Measurements from ENCODE around the gene TAS2R30.

TAS2R30 gene

DNA sequence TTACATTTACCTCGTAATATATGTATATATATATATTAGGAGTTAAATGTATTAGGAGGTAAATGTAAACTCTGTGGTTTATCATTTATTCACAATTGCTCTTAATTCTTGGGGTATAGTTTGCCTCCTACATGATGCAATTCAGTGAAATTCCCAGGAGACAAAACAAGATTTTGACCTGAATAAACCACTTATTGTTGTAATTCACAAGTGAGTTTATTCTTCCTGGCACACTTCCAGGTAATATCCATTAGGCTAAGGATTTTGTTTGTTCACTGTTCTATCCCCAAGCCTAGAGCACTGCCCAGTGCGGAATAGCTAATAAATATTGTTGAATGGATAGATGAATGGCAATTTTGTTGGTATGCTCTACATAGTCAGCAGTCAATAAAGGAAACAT, 39.6 kb upstream of the TAS2R30 start:
- H3K9me3 ChIP-seq (ENCODE audit: insufficient read depth, low read depth, low read length): no peaks in the 10 kb centered on the region
- no peak overlapping the region for H3K4me3 ChIP-seq (ENCODE audit: low read depth, low read length)
- H3K4ac ChIP-seq (ENCODE audit: low read depth, low read length): no peak overlapping the region
- no peak overlapping the region for H3K4me2 ChIP-seq (ENCODE audit: low read length)
- no peak overlapping the region for H4K91ac ChIP-seq (ENCODE audit: low read depth, low read length)
- H4K12ac ChIP-seq (ENCODE audit: low read depth, low read length): no peak overlapping the region
- H3K23ac ChIP-seq (ENCODE audit: low read length): no peak overlapping the region
- peaks cover 5% of the 10 kb centered on the region for H3K79me1 ChIP-seq (ENCODE audit: low read length)
- no CpG with 5 or more reads among the region's 2 CpGs for WGBS (ENCODE audit: extremely low coverage, insufficient coverage, insufficient read length)
- H3K14ac ChIP-seq (ENCODE audit: low read length): no peak overlapping the region
- H3K9ac ChIP-seq (ENCODE audit: low read length): no peak overlapping the region
- H3K27ac ChIP-seq (ENCODE audit: low read depth, low read length): no peak overlapping the region
- H4K8ac ChIP-seq (ENCODE audit: low read depth, low read length): no peak overlapping the region
- H2BK5ac ChIP-seq (ENCODE audit: low read depth, low read length, poor library complexity): no peak overlapping the region
- no peaks in the 10 kb centered on the region for H3K27me3 ChIP-seq (ENCODE audit: insufficient read depth, low read length)
- H3K18ac ChIP-seq (ENCODE audit: low read length): no peak overlapping the region
- DNase-seq: no peak
- H3K4me1 ChIP-seq (ENCODE audit: control insufficient read depth in 1 of 2, insufficient read depth in 2 of 2, low read length in 2 of 2): peaks cover 0 to 7% of the 10 kb centered on the region in 2 experiments
- peaks cover 7% of the 10 kb centered on the region for H3K79me2 ChIP-seq (ENCODE audit: control insufficient read depth, insufficient read depth, low read length, poor library complexity)
- H2AK5ac ChIP-seq (ENCODE audit: low read length): no peak overlapping the region
- no peak overlapping the region for H2BK12ac ChIP-seq (ENCODE audit: low read length)
- H3K36me3 ChIP-seq (ENCODE audit: control insufficient read depth in 1 of 2, insufficient read depth in 2 of 2, low read length in 2 of 2): no peaks in the 10 kb centered on the region
- no peak overlapping the region for H2AFZ ChIP-seq (ENCODE audit: insufficient read depth, low read length, poor library complexity)
- H2BK120ac ChIP-seq (ENCODE audit: insufficient read depth, low read length, poor library complexity): no peak overlapping the region

- H3K36me3 ChIP-seq (ENCODE audit: control insufficient read depth in 1 of 2, insufficient read depth in 2 of 2, low read length in 2 of 2): no peaks in the 10 kb centered on the region
- H2BK5ac ChIP-seq (ENCODE audit: low read depth, low read length, poor library complexity): peak overlapping the region; percentile 73
- H2AK5ac ChIP-seq (ENCODE audit: low read length): no peak overlapping the region
- H3K23ac ChIP-seq (ENCODE audit: low read length): no peak overlapping the region
- peaks cover 7% of the 10 kb centered on the region for H3K79me2 ChIP-seq (ENCODE audit: control insufficient read depth, insufficient read depth, low read length, poor library complexity)
- H3K4me2 ChIP-seq (ENCODE audit: low read length): peak overlapping the region; percentile 58
- peak overlapping the region; percentile 47 for H4K8ac ChIP-seq (ENCODE audit: low read depth, low read length)
- H3K27me3 ChIP-seq (ENCODE audit: insufficient read depth, low read length): no peaks in the 10 kb centered on the region
- H3K18ac ChIP-seq (ENCODE audit: low read length): no peak overlapping the region
- H3K9ac ChIP-seq (ENCODE audit: low read length): no peak overlapping the region
- H4K91ac ChIP-seq (ENCODE audit: low read depth, low read length): peak overlapping the region; percentile 77
- no peak for DNase-seq
- H4K12ac ChIP-seq (ENCODE audit: low read depth, low read length): no peak overlapping the region
- no peaks in the 10 kb centered on the region for H3K9me3 ChIP-seq (ENCODE audit: insufficient read depth, low read depth, low read length)
- H3K4ac ChIP-seq (ENCODE audit: low read depth, low read length): peak overlapping the region; percentile 93
- H3K14ac ChIP-seq (ENCODE audit: low read length): no peak overlapping the region
- H3K4me1 ChIP-seq (ENCODE audit: control insufficient read depth in 1 of 2, insufficient read depth in 2 of 2, low read length in 2 of 2): peaks cover 0 to 5% of the 10 kb centered on the region in 2 experiments
- peak overlapping the region; percentile 66 for H3K27ac ChIP-seq (ENCODE audit: low read depth, low read length)
- no peak overlapping the region for H3K4me3 ChIP-seq (ENCODE audit: low read depth, low read length)
- no CpG with 5 or more reads among the region's 10 CpGs for WGBS (ENCODE audit: extremely low coverage, insufficient coverage, insufficient read length)
- H2AFZ ChIP-seq (ENCODE audit: insufficient read depth, low read length, poor library complexity): no peak overlapping the region
- no peak overlapping the region for H2BK12ac ChIP-seq (ENCODE audit: low read length)
- H3K79me1 ChIP-seq (ENCODE audit: low read length): peaks cover 5% of the 10 kb centered on the region
- no peak overlapping the region for H2BK120ac ChIP-seq (ENCODE audit: insufficient read depth, low read length, poor library complexity)
Measured at GRCh38 chr12:11171969-11172675, 37.7 kb upstream of the TAS2R30 start.

DNA sequence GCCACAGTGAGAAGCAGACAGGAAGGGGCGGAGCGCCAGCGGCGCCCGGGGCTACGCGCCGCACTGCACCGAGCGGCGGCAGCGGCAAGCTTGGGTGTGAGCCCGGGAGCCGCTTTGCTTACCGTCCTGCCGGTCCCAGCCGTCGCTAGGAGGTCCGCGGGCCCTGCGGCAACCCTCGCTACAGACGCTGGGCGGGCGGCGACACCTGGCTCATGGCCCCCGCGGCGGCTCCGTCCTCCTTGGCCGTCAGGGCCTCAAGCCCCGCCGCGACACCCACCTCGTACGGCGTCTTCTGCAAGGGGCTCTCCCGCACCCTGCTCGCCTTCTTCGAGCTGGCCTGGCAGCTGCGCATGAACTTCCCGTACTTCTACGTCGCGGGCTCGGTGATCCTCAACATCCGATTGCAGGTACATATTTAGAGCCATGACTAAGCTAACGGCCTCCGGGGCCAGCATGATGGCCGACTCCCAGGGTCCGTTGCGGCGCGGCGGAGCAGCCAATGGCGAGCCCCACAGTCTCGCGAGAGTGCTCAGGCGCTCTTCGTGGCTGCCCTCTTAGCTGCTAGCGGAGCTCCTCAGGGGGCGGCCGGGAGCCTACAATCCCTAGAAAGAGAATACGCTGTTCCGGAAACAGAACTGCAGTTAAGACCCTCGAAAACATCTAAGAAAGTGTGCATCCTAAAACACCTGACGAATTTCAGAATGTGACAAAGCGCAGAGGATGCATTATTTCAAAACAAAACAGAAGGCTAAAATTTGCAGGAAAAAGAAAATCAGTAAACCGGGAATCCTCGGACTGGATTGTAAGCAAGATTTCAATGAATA, 36.9 kb upstream of the TAS2R30 start, which contains the start of gene SMIM10L1:
SMIM10L1 (plus strand) TSS at position 50 of the 824 bp plus-strand sequence; CDS start at position 213, 163 bp downstream.
- H2BK120ac ChIP-seq (ENCODE audit: insufficient read depth, low read length, poor library complexity): peak within 1 kb of the TSS; percentile 96
- H3K27me3 ChIP-seq (ENCODE audit: insufficient read depth, low read length): no peaks in the 10 kb centered on the region
- peak within 1 kb of the TSS; percentile 97 for H3K27ac ChIP-seq (ENCODE audit: low read depth, low read length)
- peaks cover 7% of the 10 kb centered on the region for H3K79me2 ChIP-seq (ENCODE audit: control insufficient read depth, insufficient read depth, low read length, poor library complexity)
- no CpG with 5 or more reads among the region's 70 CpGs for WGBS (ENCODE audit: extremely low coverage, insufficient coverage, insufficient read length)
- H3K9me3 ChIP-seq (ENCODE audit: insufficient read depth, low read depth, low read length): no peaks in the 10 kb centered on the region
- H3K18ac ChIP-seq (ENCODE audit: low read length): peak within 1 kb of the TSS; percentile 99
- H3K36me3 ChIP-seq (ENCODE audit: control insufficient read depth in 1 of 2, insufficient read depth in 2 of 2, low read length in 2 of 2): no peaks in the 10 kb centered on the region
- peaks cover 5% of the 10 kb centered on the region for H3K79me1 ChIP-seq (ENCODE audit: low read length)
- peak within 1 kb of the TSS; percentile 96 for H3K4me3 ChIP-seq (ENCODE audit: low read depth, low read length)
- H4K8ac ChIP-seq (ENCODE audit: low read depth, low read length): peak within 1 kb of the TSS; percentile 100
- H2AK5ac ChIP-seq (ENCODE audit: low read length): peak within 1 kb of the TSS; percentile 89
- peak; percentile 99 for DNase-seq
- peak within 1 kb of the TSS; percentile 100 for H4K91ac ChIP-seq (ENCODE audit: low read depth, low read length)
- peak within 1 kb of the TSS; percentile 99 for H4K12ac ChIP-seq (ENCODE audit: low read depth, low read length)
- peak within 1 kb of the TSS; percentile 91 for H3K9ac ChIP-seq (ENCODE audit: low read length)
- peak within 1 kb of the TSS; percentile 98 for H2AFZ ChIP-seq (ENCODE audit: insufficient read depth, low read length, poor library complexity)
- H3K14ac ChIP-seq (ENCODE audit: low read length): peak within 1 kb of the TSS; percentile 99
- H3K4ac ChIP-seq (ENCODE audit: low read depth, low read length): peak within 1 kb of the TSS; percentile 93
- no peak within 1 kb of the TSS for H3K23ac ChIP-seq (ENCODE audit: low read length)
- peak within 1 kb of the TSS; percentile 99 for H2BK5ac ChIP-seq (ENCODE audit: low read depth, low read length, poor library complexity)
- peak within 1 kb of the TSS; percentile 84 for H2BK12ac ChIP-seq (ENCODE audit: low read length)
- peaks cover under 1 to 5% of the 10 kb centered on the region in 2 experiments for H3K4me1 ChIP-seq (ENCODE audit: control insufficient read depth in 1 of 2, insufficient read depth in 2 of 2, low read length in 2 of 2)
- H3K4me2 ChIP-seq (ENCODE audit: low read length): peak within 1 kb of the TSS; percentile 62

- no peak for DNase-seq
- Histone ChIP-seq H3K14ac (ENCODE audit: low read length) (no peak overlapping the region), H3K4me1 (ENCODE audit: control insufficient read depth in 1 of 2, insufficient read depth in 2 of 2, low read length in 2 of 2) (peaks cover 5 to 6% of the 10 kb centered on the region in 2 experiments), H3K79me2 (ENCODE audit: control insufficient read depth, insufficient read depth, low read length, poor library complexity) (peaks cover 7% of the 10 kb centered on the region), H3K27ac (ENCODE audit: low read depth, low read length) (no peak overlapping the region), H3K9ac (ENCODE audit: low read length) (no peak overlapping the region), H4K8ac (ENCODE audit: low read depth, low read length) (no peak overlapping the region), H2AFZ (ENCODE audit: insufficient read depth, low read length, poor library complexity) (no peak overlapping the region), H2BK120ac (ENCODE audit: insufficient read depth, low read length, poor library complexity) (no peak overlapping the region), H3K27me3 (ENCODE audit: insufficient read depth, low read length) (no peaks in the 10 kb centered on the region), H3K36me3 (ENCODE audit: control insufficient read depth in 1 of 2, insufficient read depth in 2 of 2, low read length in 2 of 2) (peaks cover 3 to 6% of the 10 kb centered on the region in 2 experiments), H3K4me3 (ENCODE audit: low read depth, low read length) (no peak overlapping the region), H4K91ac (ENCODE audit: low read depth, low read length) (no peak overlapping the region), H3K4ac (ENCODE audit: low read depth, low read length) (no peak overlapping the region), H3K23ac (ENCODE audit: low read length) (no peak overlapping the region), H2BK12ac (ENCODE audit: low read length) (no peak overlapping the region), H3K18ac (ENCODE audit: low read length) (no peak overlapping the region), H2AK5ac (ENCODE audit: low read length) (no peak overlapping the region), H2BK5ac (ENCODE audit: low read depth, low read length, poor library complexity) (no peak overlapping the region), H3K9me3 (ENCODE audit: insufficient read depth, low read depth, low read length) (no peaks in the 10 kb centered on the region), H3K4me2 (ENCODE audit: low read length) (peak overlapping the region; percentile 62), H3K79me1 (ENCODE audit: low read length) (peaks cover 5% of the 10 kb centered on the region), H4K12ac (ENCODE audit: low read depth, low read length) (no peak overlapping the region)
- no CpG with 5 or more reads among the region's 4 CpGs for WGBS (ENCODE audit: extremely low coverage, insufficient coverage, insufficient read length)
Measured at GRCh38 chr12:11170810-11171144, 36.3 kb upstream of the TAS2R30 start.

Measured in trophoblast cell (in vitro differentiated cells and primary cell).